ENCODE results near the gene MYO1D.
"Not testable (repeated sequence)": the region's sequence is repeated elsewhere in the genome, so short reads cannot be mapped to it uniquely, and the experiment has no call there.

MYO1D gene

GRCh38 chr17:32887410-32887809, 10.5 kb upstream of the MYO1D start:
- not testable (repeated sequence) for DNase-seq

DNA sequence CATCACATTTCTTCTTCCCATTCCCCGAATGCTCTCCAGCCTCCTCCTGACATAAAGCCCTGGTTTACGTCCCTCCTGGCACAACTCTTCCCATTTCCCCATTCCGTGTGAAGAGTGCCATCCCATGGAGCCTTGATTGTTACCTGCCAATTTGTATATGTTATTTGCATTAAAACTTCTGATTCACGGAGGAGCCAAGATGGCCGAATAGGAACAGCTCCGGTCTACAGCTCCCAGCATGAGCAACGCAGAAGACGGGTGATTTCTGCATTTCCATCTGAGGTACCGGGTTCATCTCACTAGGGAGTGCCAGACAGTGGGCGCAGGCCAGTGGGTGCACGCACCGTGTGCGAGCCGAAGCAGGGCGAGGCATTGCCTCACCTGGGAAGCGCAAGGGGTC, 10.0 kb upstream of the MYO1D start:
- not testable (repeated sequence) for DNase-seq

GRCh38 chr17:32882734-32883133, 5.8 kb upstream of the MYO1D start:
- no peak for DNase-seq

- DNase-seq: no peak
These were observed 5.1 kb upstream of the MYO1D start for GRCh38 chr17:32882029-32882428.

- no peak for DNase-seq
These were observed 3.9 kb upstream of the MYO1D start for GRCh38 chr17:32880671-32881453.

DNA sequence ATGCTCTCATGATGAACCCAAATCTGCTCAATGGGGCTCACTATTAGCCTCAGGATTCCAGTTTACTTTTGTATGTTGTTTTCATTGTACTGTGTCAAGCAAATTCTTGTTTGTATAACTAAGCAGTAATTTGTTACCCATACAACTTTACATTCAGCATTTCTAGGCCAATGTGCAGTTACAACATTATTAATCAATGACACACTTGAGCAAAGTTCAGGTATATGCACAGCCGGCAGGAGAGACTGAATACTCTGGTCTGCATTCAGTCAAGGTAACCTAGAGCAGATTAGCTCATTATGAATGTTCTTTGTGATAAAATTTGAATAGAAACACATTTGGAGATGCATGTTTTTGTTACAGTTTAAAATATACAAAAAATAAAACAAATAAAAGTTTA, 2.2 kb upstream of the MYO1D start:
- no peak for DNase-seq

GRCh38 chr17:32878211-32878610, 1.3 kb upstream of the MYO1D start:
- no peak for DNase-seq

GRCh38 chr17:32877164-32877764, 340 bp upstream of the MYO1D start:
- peak; percentile 47 for DNase-seq

DNA sequence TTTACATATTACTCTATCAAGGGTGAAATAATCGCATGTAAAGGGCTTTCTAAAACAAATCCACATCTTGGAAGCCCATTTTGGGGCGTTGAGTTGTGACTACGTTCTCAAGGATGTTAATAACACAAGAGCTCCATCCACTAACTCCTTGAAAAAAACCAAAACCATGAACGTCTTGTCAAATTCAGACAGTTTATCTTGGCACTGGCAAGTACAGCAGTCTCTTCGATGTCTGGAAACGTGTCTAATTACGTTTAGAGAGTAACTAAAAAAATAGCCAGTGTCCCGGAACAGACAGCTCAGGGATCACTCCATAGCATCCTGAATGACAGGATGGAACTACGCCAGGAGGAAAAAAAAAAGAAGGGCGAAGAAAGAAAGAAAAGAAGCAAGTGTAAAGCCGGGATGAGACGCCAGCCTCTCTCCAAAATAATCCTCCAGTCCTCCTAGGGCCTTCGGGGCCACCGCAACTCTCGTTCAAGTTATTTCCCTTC, 954 bp downstream of the MYO1D start:
- DNase-seq: no peak

DNA sequence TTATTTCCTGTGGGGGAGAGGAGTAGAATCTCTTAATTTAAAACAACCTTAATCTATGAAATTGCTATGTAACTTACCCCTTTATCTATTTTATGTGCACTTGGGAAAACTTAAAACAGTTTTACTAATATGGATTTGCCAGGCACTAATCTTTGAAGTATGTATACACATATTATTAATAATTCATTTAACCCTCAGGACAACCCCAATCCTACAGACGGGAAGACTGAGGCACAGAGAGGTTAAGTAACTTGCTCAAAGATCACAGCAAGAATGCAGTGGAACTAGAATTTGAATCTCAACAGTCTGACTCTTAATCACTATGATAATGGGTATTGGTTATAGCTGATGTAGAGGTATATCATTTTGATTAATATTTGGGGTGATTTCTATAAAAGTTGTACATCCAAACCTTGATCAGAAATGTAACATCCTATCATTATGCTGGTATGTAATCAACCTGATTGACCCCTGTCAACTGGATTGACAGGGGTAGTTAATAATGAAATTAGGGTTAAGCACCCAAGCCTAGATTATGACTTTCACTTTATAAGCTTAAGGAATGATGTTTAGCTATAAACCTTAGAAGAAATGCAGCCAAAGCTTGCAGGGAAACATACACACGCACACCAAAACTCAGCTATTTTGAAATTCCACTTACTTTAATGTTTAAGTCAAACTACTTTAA, 1.6 kb downstream of the MYO1D start:
- DNase-seq: no peak

DNA sequence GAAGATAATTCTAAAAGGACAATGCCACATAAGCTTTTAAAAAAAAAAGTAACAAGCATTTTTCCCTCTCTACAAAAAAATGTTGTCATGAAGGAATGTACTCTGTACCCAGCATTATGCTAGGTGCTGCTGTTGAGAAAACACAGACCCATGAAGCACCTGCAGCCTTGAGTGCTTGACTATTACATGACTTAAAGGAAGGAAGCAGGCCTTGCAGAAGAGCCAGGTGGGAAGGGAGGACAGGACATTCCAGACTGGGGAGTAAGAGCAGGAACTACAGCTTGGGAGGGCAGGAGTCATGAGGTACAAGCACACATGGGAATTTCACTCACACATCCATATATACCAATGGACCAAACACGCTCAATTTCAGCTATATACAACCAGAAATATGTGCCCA, 3.8 kb downstream of the MYO1D start:
- DNase-seq: no peak

DNA sequence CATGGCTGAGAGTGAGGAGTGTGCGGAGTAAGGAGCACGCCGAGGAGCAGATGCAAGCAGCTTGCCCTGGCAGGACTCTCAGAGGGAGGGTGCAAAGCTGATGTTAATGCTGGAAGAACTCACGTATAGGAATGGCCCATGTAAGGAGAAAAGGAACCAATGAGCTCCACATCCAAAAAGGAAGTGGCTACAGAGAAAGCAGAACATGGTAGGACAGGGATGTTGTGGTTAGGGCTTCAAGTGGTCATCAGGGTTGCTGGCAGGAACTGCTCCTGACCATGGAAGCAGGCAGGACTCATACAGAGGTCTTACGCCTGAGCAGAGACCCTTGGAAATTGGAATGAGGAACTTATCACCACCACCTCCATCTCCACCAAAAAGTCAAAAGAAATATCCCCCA, 5.2 kb downstream of the MYO1D start:
- no peak for DNase-seq

DNA sequence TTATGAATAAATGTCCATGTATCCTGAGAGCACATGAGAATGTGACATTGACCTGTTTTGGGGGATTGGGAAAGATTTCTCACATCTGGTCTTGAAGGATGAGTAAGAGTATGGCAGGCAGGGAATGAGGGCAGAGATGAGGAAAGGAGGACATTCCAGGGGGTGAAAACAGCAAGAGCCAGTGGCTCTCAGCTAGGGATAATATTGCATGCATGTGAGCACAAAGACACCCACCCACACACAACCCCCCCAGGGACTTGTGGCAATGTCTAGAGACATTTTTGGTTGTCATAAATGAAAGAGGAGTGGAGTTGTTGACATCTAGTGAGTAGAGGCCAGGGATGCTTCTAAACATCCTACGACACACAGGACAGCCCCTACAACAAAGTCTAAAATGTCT, 6.0 kb downstream of the MYO1D start:
- no peak for DNase-seq

DNA sequence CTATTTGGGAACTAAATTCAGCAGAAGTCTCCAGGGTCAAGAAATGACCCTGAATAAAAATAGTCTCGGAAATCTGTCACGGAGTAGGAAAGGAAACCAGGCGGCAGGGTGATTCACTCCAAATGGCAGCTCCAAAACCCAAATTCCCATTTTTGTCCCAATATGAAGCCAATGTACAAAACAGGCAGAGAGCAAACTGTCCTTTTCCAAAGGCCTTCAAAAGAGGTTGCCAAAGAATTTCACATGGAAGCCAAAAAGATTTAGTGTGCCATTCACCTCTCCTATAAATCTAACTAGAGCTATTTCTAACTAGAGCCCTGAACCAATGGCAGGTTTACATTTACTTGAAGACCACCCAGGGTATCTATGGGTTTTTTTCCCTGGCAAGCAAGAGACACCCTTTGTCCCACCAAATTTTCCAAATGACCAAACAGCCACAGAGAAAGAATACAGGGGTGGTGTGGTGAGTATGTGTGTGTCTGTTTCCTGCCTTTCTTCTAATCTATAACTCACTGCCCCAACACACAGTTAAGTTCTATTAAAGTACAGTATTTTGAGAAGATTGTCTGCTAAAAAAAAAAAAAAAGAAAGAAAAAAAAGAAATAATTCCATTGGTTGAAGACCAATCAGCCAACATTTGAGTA, 6.8 kb downstream of the MYO1D start:
- no peak for DNase-seq

DNA sequence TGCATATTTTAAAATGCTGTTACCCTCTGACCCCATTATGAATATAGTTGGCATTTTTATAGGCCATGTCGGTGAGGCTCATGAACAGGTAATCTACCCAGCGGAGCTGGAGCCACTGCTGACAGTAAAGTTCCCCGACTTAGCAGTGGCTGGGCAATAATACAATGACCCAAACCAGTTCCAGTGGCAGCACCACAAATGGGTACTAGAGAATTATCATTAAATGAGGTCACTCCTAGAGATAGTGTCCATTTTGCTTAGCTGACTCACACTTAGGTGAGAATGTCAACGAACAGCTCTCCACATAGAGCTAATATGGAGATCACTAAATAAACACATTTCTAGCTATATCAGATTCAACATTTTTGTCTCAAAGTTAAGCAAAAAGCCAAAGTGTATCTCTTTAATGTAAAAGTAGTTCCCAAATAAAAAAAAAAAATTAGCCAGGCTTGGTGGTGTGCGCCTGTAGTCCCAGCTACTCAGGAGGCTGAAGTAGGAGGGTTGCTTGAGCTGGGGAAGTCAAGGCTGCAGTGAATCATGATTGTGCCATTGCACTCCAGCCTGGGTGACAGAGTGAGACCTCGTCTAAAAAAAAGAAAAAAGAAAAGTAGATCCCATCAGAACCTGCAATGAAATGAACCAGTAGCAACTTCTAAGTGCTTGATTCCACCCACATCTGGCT, 7.4 kb downstream of the MYO1D start:
- no peak for DNase-seq

DNA sequence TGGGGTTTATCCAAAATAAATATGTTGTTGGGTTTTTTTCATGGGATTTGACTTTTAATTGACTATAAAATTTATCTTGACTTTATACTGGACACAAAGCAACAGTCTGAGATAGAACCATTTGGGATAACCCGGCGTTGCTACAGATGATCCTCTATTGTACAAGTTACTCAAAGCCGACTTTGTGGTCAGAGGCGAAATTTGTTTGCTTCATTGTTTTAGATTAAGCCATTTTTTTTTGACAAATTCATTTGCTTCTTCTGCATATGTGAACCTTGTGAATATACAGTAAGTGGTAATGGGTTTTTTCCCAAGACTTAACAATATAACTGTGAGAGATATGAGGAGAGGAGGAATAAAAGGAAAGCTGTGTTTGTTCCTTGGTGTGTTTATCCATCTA, 11.8 kb downstream of the MYO1D start:
- no peak for DNase-seq

GRCh38 chr17:32863559-32863958, 13.4 kb downstream of the MYO1D start:
- no peak for DNase-seq

DNA sequence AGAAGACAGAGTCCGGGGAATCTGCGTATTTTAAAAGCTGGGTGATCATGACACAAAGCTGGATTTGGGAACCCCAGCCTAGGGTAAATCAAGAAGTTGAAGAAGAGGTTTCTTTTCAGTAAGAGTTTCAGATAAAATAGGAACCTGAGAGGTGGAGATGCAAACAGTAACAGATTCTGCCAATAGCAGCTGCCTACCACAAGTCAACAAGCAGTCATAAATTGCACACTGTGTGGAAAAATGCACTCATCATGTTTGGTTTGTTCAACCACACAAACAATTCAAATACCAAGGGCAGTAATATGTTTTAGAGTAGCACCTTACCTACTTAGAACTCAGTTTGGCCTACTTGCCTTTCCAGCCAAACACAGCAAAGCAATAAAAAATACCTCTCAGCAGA, 14.0 kb downstream of the MYO1D start:
- no peak for DNase-seq

GRCh38 chr17:32861981-32862380, 14.9 kb downstream of the MYO1D start:
- no peak for DNase-seq

DNA sequence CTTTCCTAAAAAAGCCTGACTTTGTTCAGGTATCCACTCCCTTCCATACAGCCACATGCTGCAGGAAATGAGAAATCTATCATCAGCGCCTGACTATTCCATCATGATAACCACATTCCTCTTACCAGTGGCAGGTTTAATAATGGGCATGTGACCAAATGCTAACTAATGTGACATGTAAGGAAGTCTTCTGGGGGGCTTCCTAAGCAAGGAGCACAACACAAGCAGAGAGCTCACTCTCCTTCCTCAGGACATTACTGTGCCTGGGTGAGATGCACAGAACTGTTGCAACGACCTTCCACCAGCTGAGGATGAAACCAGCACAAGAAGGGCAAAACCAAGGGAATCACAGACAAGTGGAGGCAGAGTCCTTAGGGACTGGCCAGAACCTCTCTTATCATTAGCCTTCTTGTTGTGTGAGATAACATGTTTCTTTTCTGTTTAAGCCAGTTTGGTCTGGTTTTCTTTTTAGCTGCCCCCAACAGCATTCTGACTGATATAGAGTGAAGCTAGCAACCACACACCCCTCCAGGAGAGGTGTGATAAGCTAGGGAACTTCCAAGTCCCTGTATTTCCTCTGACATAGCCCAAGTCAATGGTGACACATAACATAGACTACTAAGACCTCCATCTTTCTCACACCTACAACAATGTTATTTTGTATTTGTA, 16.9 kb downstream of the MYO1D start:
- no peak for DNase-seq

- no peak for DNase-seq
These were observed 21.3 kb downstream of the MYO1D start for GRCh38 chr17:32855620-32856019.

GRCh38 chr17:32854832-32855389, 22.0 kb downstream of the MYO1D start:
- DNase-seq: no peak
